Left ventricle myocardium superior (tissue), 1 donor: ENCODE results near the gene MEF2A. TPM values are rescaled to one million over a fixed set of nuclear protein-coding genes. Genes with fewer than 3 reads are reported as not detected.

Experiments
- ATAC-seq: fragments of 200-7000 bp; cut with Tn5 transposase; one replicate; pipeline ENCODE4 v1.9.1; 2020; ENCODE audit warnings: mild to moderate bottlenecking, moderate library complexity
- DNase-seq: peaks from one replicate; pipeline ENCODE4 v3.0.0-alpha.2; 2020
- intact Hi-C: fragments of 100-400 bp; cut with micrococcal nuclease; formaldehyde crosslinking; loops from one replicate; pipeline ENCODE4 v1.11.0; 2022
- total RNA-seq: library from RNA; stranded (reverse); fragmentation: NEBNext Ultra II Directional; extraction: Animal tissue kit (Norgen Biotek cat#: 25700); gene quantifications from one replicate; pipeline ENCODE4 v1.2.1, GENCODE V29; 2021
- donor health status: DM: no; HTN: yes; CAD: no; lungs with severe emphysema.

The MEF2A gene
- total RNA-seq, 1 donor from 2014 or later: 160 TPM

DNA sequence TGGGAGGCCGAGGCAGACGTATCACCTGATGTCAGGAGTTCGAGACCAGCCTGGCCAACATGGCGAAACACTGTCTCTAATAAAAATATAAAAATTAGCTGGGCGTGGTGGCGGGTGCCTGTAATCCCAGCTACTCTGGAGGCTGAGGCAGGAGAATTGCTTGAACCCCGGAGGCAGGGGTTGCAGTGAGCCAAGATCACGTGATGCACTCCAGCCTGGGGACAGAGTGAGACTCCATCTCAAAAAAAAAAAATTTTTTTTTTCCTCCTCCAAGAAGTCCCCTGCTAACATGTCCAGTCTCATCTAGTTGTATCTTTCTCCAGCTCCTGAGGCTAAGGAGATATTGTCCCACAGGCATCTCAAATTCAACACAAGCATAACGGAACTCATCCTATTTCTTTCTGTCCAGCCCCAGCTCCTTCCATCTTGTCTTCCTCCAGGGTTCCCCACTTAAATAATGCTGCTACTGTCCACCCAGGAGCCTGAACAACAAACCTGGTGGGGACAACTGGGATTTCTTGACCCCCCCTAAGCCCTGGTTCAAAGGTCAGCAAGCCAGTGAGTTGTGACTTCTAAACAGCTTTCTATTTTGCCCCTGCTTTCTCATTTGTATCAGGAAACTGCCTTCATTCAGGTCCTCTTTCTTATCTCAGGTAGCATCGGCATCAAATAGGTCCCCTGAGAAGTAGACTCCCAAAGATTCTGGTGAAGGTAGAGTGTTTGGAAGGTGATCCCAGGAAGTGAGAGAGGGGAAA is 4.1 kb upstream of the MEF2A start:
- no peak for ATAC-seq
- intact Hi-C loops: no loop called here

GRCh38 chr15:99562238-99562637 is 3.5 kb upstream of the MEF2A start:
- intact Hi-C loops: no loop called here
- DNase-seq: no peak
- no peak for ATAC-seq

More for the DNA sequence above, 4.1 kb upstream of the MEF2A start:
- no peak for DNase-seq

DNA sequence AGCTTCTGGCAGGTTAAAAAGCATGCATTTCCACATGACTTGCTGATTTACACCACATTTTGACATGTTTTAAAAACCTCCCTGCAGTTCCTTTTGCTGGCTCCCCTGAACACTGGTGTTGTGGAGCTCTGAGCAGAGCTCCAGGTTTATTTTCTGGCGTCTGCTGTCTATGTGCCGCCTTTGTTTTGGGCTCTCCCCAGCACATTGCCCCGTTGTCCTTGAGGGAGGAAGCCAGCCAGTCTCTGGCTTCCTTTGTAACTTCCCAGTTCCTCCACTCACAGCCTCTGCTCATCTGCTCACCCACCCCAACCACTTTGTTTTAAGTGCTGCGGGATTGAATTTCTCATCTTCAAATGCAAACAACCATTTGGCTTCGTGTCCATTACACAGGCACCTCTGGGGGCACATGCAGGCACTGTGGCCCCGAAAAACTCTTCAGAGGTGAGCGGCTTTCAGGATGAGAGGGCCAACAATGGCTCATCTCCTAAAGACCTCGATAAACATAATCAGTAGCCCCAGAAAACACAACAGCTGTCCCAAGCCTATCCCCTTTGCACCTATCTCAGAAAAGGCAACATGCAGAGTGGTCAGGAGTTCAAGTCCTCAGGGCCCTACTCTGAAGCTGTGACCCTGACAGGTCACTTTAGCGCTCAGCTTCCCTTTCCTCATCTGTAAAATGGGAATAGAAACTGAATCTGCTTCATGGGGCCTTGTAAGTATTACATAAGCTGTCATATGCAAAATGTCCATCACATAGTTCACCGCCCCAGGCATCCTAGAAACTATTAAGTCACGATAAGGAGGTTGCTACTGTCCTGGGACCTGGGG is 1.3 kb upstream of the MEF2A start:
- DNase-seq (peak; percentile 38), ATAC-seq (peak; percentile 34)
- intact Hi-C loops: no loop called here

DNA sequence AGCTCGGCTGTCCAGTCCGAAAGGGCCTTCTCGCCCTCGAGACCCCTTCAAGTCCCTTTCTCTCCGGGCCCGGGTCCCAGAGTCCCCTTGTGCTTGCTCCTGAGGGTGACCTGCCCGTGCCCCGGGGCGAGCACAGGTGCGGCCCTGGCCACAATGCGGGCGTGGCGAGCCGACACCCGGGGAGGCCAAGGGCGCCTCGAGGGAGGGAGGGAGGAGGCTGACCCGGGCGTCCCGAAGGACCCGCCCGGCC is 810 bp upstream of the MEF2A start:
- intact Hi-C loops: no loop called here
- DNase-seq (no peak), ATAC-seq (no peak)

GRCh38 chr15:99566157-99566897 is 543 bp downstream of the MEF2A start:
- DNase-seq: peak; percentile 66
- intact Hi-C loops: no loop called here
- peak; percentile 45 for ATAC-seq

GRCh38 chr15:99568625-99569352 is 3.0 kb downstream of the MEF2A start:
- ATAC-seq: no peak
- intact Hi-C loops: no loop called here
- no peak for DNase-seq

DNA sequence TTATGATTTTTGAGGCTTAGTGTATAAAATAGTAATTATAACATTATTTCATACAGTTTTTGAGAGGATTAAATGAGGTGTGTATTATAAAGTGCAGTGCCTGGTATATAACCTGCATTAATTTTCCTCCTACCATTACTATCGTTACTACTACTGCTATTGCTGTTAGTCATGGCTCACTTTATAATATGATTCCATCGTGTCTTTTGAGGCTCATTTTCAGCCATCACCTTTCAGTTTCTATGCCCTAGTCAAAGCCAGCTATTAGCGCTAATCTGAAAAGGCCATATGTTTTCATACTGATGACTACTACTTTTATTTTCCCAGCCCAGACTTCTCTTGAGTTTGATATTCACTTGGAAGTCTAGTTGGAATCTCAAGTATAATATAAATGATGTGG is 5.5 kb downstream of the MEF2A start:
- DNase-seq: no peak
- intact Hi-C loops: loop anchor here (10.0 kb wide), 2 partner anchors 96 to 124 kb away; no protein-coding TSS in a partner anchor
- no peak for ATAC-seq

DNA sequence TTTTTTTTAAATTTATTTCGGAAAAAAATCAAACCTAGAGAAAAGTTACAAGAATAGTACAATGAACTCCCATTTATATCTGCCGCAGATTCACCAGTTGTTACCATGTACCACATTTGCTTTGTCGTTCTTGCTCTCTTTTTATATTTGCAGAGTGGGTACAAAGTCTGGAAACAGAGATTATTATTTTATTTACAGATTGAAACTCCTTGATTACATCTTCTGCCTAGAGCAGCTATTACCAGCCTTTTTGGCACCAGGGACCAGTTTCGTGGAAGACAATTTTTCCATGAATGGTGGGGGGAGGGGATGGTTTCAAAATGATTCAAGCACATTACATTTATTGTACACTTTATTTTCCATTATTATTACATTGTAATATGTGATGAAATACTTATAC is 8.3 kb downstream of the MEF2A start:
- DNase-seq: no peak
- intact Hi-C loops: loop anchor here (10.0 kb wide), 2 partner anchors 99 to 121 kb away; no protein-coding TSS in a partner anchor
- no peak for ATAC-seq

DNA sequence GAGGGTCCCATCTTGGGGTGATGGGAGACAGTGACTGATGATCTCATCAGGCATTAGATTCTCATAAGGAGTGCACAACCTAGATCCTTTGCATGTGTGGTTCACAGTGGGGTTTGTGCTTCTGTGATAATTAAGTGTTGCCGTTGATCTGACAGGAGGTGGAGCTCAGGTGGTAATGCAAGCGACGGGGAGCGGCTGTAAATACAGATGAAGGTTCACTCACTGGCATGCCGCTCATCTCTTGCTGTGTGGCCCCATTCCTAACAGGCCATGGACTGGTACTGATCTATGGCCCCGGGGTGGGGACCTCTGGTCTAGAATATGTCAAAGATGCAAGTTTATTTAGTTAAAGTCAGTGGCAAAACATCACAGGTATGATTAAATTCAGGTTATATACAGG is 8.7 kb downstream of the MEF2A start:
- no peak for DNase-seq
- intact Hi-C loops: loop anchor here (10.0 kb wide), 2 partner anchors 100 to 120 kb away; no protein-coding TSS in a partner anchor
- peak; percentile 22 for ATAC-seq

GRCh38 chr15:99578809-99579208 is 13.0 kb downstream of the MEF2A start:
- DNase-seq (no peak), ATAC-seq (peak; percentile 35)
- intact Hi-C loops: loop anchor here (10.0 kb wide), 2 partner anchors 104 to 116 kb away; no protein-coding TSS in a partner anchor

- ATAC-seq (peak; percentile 9), DNase-seq (no peak)
- intact Hi-C loops: no loop called here
Observed at GRCh38 chr15:99580076-99580475, 14.3 kb downstream of the MEF2A start.

- DNase-seq (no peak), ATAC-seq (no peak)
- intact Hi-C loops: no loop called here
Observed at GRCh38 chr15:99582508-99582960, 16.8 kb downstream of the MEF2A start.

- no peak for ATAC-seq
Observed at GRCh38 chr15:99584081-99584600, 18.4 kb downstream of the MEF2A start.

DNA sequence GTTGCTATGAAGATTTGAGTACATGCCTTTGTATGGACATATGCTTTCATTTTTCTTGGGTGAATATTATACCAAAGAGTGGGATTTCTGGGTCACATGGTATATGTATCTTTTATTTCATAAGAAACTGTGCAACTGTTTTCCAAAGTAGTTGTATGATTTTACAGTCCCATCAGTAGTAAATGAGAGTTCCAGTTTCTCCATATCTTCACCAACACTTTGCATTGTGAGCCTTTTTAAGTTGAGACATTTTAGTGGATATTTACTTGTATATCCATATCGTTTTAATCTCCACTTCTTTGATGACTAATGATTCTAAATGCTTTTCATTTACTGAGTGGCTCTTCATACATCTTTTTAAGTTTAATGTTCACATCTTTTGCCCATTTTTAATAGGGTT is 20.3 kb downstream of the MEF2A start:
- intact Hi-C loops: no loop called here
- DNase-seq (no peak), ATAC-seq (no peak)

More at GRCh38 chr15:99584081-99584600, 18.4 kb downstream of the MEF2A start:
- no peak for DNase-seq
- intact Hi-C loops: no loop called here

- intact Hi-C loops: no loop called here
- DNase-seq (no peak), ATAC-seq (no peak)
Observed at GRCh38 chr15:99589801-99590200, 24.0 kb downstream of the MEF2A start.

GRCh38 chr15:99590913-99591646 is 25.3 kb downstream of the MEF2A start:
- intact Hi-C loops: no loop called here
- no peak for DNase-seq
- no peak for ATAC-seq

DNA sequence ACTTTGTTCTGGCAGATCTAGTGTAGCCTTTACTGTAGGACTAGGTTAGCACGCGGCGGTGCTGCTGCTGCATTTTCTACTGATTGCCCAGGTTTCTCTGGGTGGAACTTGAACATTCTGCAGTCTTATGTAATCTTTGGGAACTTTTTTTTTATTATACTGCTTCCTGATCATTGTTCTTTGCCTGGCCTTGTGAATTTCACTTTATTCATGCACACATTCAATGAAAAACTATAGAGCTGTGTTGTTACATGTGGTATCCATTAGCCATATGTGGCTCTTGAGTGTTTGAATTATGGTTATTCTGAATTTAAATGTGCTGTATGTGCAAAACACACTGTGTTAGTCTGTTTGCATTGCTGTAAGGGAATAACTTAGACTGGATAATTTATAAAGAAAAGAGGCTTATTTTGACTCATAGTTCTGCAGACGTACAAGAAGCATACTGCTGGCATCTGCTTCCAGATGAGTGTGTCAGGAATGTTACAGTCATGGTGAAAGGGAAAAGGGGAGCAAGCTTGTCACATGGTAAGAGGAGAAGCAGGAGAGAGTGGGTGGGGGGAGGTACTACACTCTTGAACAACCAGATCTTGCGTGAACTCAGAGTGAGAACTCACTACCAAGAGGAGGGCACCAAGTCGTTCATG is 26.5 kb downstream of the MEF2A start:
- intact Hi-C loops: no loop called here
- ATAC-seq (peak; percentile 41), DNase-seq (peak; percentile 36)

DNA sequence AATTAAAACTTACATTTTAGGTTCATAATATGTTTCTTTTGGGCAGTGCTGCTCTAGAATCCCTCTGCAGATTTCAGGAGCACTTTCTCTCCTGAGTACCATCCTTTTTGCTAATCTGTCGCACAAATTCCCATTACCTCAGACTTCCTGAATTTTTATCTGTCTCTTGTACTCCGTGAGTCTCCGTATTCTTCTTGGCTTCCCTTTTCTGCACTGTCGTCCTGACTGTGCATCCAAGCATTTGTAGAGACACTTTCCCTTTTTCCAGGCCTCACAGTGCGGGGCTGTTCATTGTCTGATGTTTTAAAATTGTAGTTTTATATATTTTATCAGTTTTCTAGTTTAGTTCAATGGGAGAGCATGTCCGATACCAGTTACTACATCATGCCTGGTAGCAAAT is 27.3 kb downstream of the MEF2A start:
- intact Hi-C loops: no loop called here
- DNase-seq: no peak
- ATAC-seq: peak; percentile 37
